Measurements from ENCODE around the gene TSPAN1.

GRCh38 chr1:46131093-46131492, 43.8 kb upstream of the TSPAN1 start:
- TF ChIP-seq CTCF (IDR thresholded peaks at IDR 0.05): no peak
- TF ChIP-seq MXI1 (IDR thresholded peaks at IDR 0.05; ENCODE audit: low read depth, low read length): no peak
- no peak for TF ChIP-seq YY1 (IDR thresholded peaks at IDR 0.05; ENCODE audit: low read depth)
- TF ChIP-seq IRF3 (IDR thresholded peaks at IDR 0.05; ENCODE audit: low read depth, low read length): no peak
- TF ChIP-seq EZH2phosphoT487 (IDR thresholded peaks at IDR 0.05; ENCODE audit: borderline replicate concordance, low read depth): no peak
- no peak for TF ChIP-seq USF2 (IDR thresholded peaks at IDR 0.05; ENCODE audit: borderline replicate concordance, low read depth, low read length)
- no peak for TF ChIP-seq TAF1 (IDR thresholded peaks at IDR 0.05; ENCODE audit: borderline replicate concordance, low read depth, low read length)
- no peak for TF ChIP-seq SMC3 (IDR thresholded peaks at IDR 0.05; ENCODE audit: low read depth, low read length)
- TF ChIP-seq PBX3 (IDR thresholded peaks at IDR 0.05): no peak
- TF ChIP-seq RXRA (IDR thresholded peaks at IDR 0.05; ENCODE audit: borderline replicate concordance, low read depth): no peak
- TF ChIP-seq EP300 (IDR thresholded peaks at IDR 0.05; ENCODE audit: borderline replicate concordance in 1 of 2, low read depth in 1 of 2, low read length in 1 of 2): no peak
- TF ChIP-seq RCOR1 (IDR thresholded peaks at IDR 0.05; ENCODE audit: low read length): no peak
